Measurements from ENCODE around the gene SLC18A2. TPM values are rescaled to one million over a fixed set of nuclear protein-coding genes. Genes with fewer than 3 reads are reported as not detected.

Gene SLC18A2
- total RNA-seq (2022) (not detected in 2 replicates), Bru-seq, nascent RNA (not detected), BruChase-seq, experiment 1, labeled RNA remaining after a 6-hour chase (not detected), BruChase-seq, experiment 2, labeled RNA remaining after a 2-hour chase (not detected)
- long read RNA-seq, partial matches to known transcripts = 0 of 60 reads
- long read RNA-seq, other reads (novel, unspliced or antisense) = 60 of 60 reads

DNA sequence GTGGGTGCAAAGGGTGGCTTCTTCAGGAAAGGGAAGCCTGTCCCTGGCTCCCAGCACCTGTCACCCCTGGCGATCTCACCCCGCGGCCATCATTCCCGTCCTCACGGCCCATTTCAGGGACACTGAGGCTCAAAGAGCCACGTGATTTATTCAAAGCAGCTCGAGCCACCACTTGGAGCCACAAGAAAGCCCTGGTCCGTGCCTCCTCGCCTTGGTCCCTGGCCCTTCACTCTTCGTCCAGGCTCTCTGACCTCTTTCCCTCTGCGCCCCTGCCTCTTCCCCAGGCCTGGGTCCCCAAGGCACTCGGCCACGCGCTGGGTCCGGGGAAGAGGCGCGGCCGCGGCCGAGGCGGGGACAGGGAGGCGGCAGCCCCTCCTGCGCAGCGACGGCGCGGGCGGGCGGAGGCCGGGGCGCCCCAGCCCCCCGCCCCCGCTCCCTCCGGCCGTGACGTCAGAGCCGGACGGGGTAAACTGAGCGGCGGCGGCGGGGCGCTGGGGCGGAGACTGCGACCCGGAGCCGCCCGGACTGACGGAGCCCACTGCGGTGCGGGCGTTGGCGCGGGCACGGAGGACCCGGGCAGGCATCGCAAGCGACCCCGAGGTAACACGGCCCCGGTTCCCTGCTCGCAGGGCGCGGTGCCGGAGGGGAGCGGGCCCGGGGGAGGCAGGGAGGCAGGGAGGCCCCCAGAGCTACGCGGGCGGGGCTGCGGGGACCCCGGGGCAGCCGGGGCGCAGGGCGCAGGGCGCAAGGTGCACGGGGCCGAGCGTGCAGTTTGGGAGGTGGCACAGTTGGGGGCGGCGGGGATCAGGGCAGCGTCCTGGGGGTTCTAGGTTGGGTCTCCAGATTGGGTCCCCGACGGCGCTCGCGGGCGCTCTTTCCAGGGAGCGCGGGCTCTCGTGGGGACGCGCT, at the start of gene SLC18A2:
SLC18A2 (plus strand) TSS at position 494 of the 909 bp plus-strand sequence. CDS start 580 bp downstream, outside the sequence.
- Mint-ChIP-seq H3K27ac (ENCODE audit: unreplicated experiment) (no peak within 1 kb of the TSS), H3K36me3 (ENCODE audit: insufficient read depth, unreplicated experiment) (no peaks in the 10 kb centered on the region), H3K27me3 (ENCODE audit: unreplicated experiment) (peaks cover 54% of the 10 kb centered on the region), H3K9me3 (ENCODE audit: low read depth, unreplicated experiment) (no peaks in the 10 kb centered on the region), H3K4me1 (ENCODE audit: low read depth, unreplicated experiment) (no peaks in the 10 kb centered on the region), H3K4me3 (ENCODE audit: low read depth, unreplicated experiment) (no peak within 1 kb of the TSS)
- CTCF ChIA-PET = no interaction called here
- intact Hi-C loops (cut with micrococcal nuclease; ENCODE audit: unreplicated experiment) = no loop called here
- no peak for TF ChIP-seq CTCF (IDR thresholded peaks at IDR 0.05; ENCODE audit: unreplicated experiment)
- no peak for DNase-seq
- no TSS peak for BruUV-seq (replicated peaks)

DNA sequence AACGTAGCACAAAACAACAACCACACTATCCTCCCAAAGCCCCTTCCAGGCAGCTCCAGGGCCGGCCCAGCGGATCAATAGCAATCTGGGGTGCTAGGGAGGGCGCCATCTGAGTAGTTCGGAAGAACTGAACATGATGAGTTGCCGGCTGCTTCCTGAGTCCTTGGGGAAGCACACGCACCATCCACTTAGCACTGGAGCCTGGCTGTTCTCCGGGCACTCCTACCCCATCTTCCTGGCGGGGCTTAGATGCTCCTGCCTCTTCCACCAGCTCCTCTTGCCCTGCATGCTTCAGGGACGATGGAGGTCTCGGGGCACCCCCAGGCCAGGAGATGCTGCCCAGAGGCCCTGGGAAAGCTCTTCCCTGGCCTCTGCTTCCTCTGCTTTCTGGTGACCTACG, 43.7 kb upstream of the SLC18A2 start, which contains the start of gene KCNK18:
KCNK18 (plus strand) TSS at position 301 of the 400 bp plus-strand sequence; CDS start at position 301, 0 bp downstream.
- H3K4me1 Mint-ChIP-seq (ENCODE audit: low read depth, unreplicated experiment) = no peaks in the 10 kb centered on the region
- no peaks in the 10 kb centered on the region for H3K36me3 Mint-ChIP-seq (ENCODE audit: insufficient read depth, unreplicated experiment)
- CTCF ChIA-PET = no interaction called here
- H3K27me3 Mint-ChIP-seq (ENCODE audit: unreplicated experiment) = peaks cover 38% of the 10 kb centered on the region
- intact Hi-C loops (cut with micrococcal nuclease; ENCODE audit: unreplicated experiment) = no loop called here
- no peak for TF ChIP-seq CTCF (IDR thresholded peaks at IDR 0.05; ENCODE audit: unreplicated experiment)
- H3K27ac Mint-ChIP-seq (ENCODE audit: unreplicated experiment) = no peak within 1 kb of the TSS
- H3K4me3 Mint-ChIP-seq (ENCODE audit: low read depth, unreplicated experiment) = no peak within 1 kb of the TSS
- no TSS peak for BruUV-seq (replicated peaks)
- H3K9me3 Mint-ChIP-seq (ENCODE audit: low read depth, unreplicated experiment) = no peaks in the 10 kb centered on the region
- DNase-seq = no peak

DNA sequence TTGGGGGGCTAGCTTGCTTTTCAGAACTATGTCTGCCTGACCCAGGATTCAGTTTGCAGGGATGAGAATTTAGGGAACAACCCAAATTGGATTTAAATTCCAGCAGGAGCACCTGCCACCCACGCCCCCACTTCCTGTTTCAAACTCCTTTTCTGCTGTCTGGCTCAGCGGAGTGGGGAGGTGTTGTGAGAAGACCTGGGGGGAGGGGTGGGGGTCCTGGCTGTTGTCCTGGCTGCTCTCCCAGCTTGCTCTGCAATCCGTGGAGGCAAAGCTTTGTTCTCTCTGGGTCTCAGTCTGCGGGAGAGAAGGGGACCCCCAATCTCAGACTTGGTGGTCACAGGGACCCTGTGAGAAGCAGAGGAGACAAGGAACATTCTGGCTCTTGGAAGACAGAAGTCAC, 42.8 kb upstream of the SLC18A2 start:
- CTCF ChIA-PET = no interaction called here
- no TSS peak for BruUV-seq (replicated peaks)
- intact Hi-C loops (cut with micrococcal nuclease; ENCODE audit: unreplicated experiment) = no loop called here

GRCh38 chr10:117201826-117202225, 39.1 kb upstream of the SLC18A2 start:
- Mint-ChIP-seq H3K9me3 (ENCODE audit: low read depth, unreplicated experiment) (no peaks in the 10 kb centered on the region), H3K4me3 (ENCODE audit: low read depth, unreplicated experiment) (no peak overlapping the region), H3K27me3 (ENCODE audit: unreplicated experiment) (peaks cover 25% of the 10 kb centered on the region), H3K4me1 (ENCODE audit: low read depth, unreplicated experiment) (no peaks in the 10 kb centered on the region), H3K36me3 (ENCODE audit: insufficient read depth, unreplicated experiment) (no peaks in the 10 kb centered on the region), H3K27ac (ENCODE audit: unreplicated experiment) (no peak overlapping the region)
- BruUV-seq (replicated peaks) = no TSS peak
- CTCF ChIA-PET = interaction anchor here (1.3 kb wide), 1 partner anchor 16 kb away, joined by 4 read pairs; no protein-coding TSS in a partner anchor
- no peak for TF ChIP-seq CTCF (IDR thresholded peaks at IDR 0.05; ENCODE audit: unreplicated experiment)
- intact Hi-C loops (cut with micrococcal nuclease; ENCODE audit: unreplicated experiment) = no loop called here
- DNase-seq = no peak

More for the DNA sequence above, 42.8 kb upstream of the SLC18A2 start:
- Mint-ChIP-seq H3K27me3 (ENCODE audit: unreplicated experiment) (peaks cover 38% of the 10 kb centered on the region), H3K4me1 (ENCODE audit: low read depth, unreplicated experiment) (no peaks in the 10 kb centered on the region), H3K4me3 (ENCODE audit: low read depth, unreplicated experiment) (no peak overlapping the region), H3K27ac (ENCODE audit: unreplicated experiment) (no peak overlapping the region), H3K9me3 (ENCODE audit: low read depth, unreplicated experiment) (no peaks in the 10 kb centered on the region), H3K36me3 (ENCODE audit: insufficient read depth, unreplicated experiment) (no peaks in the 10 kb centered on the region)
- TF ChIP-seq CTCF (IDR thresholded peaks at IDR 0.05; ENCODE audit: unreplicated experiment) = no peak
- DNase-seq = no peak

Data from Calu3 (cell line).